Cerebellar nuclear complex (tissue), 1 donor: ENCODE data around the gene TEX50.
"Not testable (repeated sequence)": the region's sequence is repeated elsewhere in the genome, so short reads cannot be mapped to it uniquely, and the experiment has no call there.

Experiments
- DNase-seq, 2 experiments: peaks; one replicate each; lab custom pipeline; 2025; lab: John Stamatoyannopoulos, UW

Gene TEX50

DNA sequence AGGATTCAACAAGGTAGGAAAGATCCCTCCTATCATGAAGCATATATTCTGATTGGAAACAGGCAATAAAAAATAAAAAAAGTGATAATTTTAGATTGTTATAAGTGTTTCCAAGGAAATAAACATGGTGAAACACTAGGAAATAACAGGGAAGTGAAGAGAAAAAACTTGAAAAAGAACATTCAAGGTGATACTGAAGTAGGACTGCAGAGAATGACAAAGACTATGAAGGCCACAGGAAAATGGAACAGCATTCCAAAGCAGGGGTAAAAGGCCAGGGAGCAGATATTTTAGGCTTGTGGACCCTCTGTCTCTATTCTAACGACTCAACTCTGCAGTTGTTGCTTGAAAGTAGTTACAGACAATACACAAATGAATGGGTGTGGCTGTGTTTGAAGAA, 26.6 kb downstream of the TEX50 start:
- no peak for DNase-seq

DNA sequence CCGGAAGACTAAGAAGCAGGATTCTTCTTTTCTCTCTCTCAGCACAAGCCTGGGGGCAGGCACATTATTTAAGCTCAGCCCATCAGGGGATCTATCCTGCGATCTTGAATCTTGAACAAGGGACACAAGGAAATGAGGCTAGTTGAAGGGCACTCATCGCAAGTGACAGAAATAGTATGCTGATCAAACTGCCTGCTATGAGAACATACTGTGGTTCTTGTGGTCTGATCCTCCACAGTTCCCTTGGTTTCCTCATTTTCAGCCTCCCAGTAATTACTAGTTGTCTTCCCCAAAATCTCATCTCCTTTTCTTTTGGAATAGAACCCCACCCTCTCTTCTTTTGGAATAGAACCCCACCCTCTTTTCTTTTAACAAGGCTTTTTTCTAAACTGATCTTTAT, 28.0 kb downstream of the TEX50 start:
- DNase-seq = no peak

GRCh38 chr1:173666646-173667045, 31.5 kb downstream of the TEX50 start:
- DNase-seq = no peak

DNA sequence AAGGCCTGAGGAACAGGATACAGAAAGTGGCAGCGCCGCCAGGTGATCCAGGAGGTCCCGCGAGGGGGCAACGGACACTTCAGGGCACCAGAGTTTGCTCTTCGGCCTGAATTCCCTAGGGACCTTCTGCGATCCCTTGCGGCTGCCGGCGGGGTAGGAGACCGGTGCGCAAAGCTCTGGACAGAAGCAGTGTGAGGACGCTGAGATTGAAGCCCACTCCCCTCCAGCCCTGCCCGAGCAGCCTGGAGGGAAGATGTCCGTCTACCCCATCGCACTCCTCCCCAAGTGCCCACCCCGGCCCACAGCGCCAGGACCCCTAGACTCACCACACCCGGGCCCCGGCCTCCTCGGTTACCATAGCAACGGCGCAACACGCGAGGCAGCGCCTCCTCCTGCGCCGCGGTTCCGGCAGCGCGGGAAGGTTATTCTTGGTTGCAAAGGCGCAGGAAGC, 34.4 kb downstream of the TEX50 start, which contains the start of gene ANKRD45:
TSS of gene ANKRD45 (minus strand) at position 361 of the 451 bp plus-strand sequence. CDS start 10,433 bp downstream, outside the sequence.
- DNase-seq = no peak

GRCh38 chr1:173674496-173674895, 39.4 kb downstream of the TEX50 start:
- DNase-seq = not testable (repeated sequence)

DNA sequence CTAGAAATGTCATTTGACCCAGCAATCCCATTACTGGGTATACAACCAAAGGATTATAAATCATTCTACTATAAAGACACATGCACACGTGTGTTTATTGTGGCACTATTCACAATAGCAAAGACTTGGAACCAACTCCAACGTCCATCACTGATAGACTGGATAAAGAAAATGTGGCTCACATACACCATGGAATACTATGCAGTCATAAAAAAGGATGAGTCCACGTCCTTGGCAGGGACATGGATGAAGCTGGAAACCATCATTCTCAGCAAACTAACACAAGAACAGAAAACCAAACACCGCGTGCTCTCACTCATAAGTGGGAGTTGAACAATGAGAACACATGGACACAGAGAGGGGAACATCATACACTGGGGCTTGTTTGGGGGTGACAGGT, 45.0 kb downstream of the TEX50 start:
- DNase-seq = not testable (repeated sequence)

DNA sequence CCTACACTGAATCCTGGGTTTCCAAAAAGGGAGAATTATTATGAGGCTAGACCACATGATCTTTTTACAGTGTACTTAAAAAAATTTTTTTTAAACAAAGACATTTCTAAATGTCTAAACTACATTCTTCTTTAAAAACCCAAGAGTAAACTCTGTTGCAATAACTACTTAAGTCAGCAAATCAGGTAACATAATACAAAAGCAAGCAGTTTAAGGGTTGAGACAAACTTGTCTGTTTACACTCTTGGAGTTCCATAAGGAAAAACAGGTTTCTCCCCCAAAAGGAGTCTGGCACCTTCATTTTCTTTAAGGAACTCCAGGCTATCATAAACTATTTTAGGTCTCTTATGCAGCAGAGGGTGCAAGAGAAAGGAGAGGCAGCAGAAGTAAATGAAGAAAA, 47.0 kb downstream of the TEX50 start:
- no peak for DNase-seq

DNA sequence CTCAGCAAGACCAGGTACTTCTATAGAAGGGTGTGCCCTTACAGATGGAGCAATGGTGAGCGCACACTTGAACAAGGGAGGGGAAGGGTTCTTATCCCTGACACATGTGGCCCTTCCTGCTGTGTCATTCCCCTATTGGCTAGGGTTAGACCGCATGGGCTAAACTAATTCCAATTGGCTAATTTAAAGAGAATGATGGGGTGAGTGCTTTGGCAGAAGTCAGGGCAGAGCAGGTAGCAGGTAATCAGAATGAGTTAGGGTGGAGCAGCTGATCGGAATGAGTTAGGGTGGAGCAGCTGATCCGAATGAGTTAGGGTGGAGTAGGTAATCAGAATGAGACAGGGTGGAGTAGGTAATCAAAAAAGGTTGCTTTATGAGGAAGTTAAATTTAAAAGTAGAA, 48.7 kb downstream of the TEX50 start:
- not testable (repeated sequence) for DNase-seq

- DNase-seq = not testable (repeated sequence)
These were observed 50.0 kb downstream of the TEX50 start for GRCh38 chr1:173685121-173685520.
